Measurements from ENCODE around the gene SCGB1D4.

DNA sequence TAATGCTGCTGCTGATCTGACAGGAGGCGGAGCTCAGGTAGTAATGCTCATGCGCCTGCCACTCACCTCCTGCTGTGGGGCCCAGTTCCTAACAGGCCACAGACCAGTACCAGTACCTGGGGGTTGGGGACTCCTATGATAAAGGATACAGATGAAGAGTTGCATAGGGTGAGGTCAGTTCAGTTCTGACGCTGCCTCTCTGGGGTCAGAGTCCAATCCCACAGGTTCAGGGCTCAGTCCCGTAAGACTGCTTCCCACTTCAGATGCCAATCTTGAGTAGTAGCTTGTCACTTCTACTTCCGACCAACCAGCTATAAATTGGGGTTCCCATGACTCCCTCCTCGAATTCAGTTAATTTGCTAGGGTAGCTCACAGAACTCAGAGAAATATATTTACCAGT, 47.0 kb upstream of the SCGB1D4 start:
- TF ChIP-seq, protein P1, sequence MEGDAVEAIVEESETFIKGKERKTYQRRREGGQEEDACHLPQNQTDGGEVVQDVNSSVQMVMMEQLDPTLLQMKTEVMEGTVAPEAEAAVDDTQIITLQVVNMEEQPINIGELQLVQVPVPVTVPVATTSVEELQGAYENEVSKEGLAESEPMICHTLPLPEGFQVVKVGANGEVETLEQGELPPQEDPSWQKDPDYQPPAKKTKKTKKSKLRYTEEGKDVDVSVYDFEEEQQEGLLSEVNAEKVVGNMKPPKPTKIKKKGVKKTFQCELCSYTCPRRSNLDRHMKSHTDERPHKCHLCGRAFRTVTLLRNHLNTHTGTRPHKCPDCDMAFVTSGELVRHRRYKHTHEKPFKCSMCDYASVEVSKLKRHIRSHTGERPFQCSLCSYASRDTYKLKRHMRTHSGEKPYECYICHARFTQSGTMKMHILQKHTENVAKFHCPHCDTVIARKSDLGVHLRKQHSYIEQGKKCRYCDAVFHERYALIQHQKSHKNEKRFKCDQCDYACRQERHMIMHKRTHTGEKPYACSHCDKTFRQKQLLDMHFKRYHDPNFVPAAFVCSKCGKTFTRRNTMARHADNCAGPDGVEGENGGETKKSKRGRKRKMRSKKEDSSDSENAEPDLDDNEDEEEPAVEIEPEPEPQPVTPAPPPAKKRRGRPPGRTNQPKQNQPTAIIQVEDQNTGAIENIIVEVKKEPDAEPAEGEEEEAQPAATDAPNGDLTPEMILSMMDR (IDR thresholded peaks at IDR 0.05; ENCODE audit: low read length), result no peak
- no peak for TF ChIP-seq EZH2 (IDR thresholded peaks at IDR 0.05; ENCODE audit: borderline replicate concordance, low read length)

Measured in OCI-LY1 (cell line).